SIG-M5 treated with dmso at 0.1 percent for 504 hours (cell line): ENCODE data around the gene VPS13C.

Source experiments
- DNase-seq: peaks from one replicate; lab custom pipeline; 2025; ENCODE audit not compliant: unreplicated experiment; lab: John Stamatoyannopoulos, UW

VPS13C gene

GRCh38 chr15:62060113-62060895 lies at the start of gene VPS13C:
TSS of gene VPS13C (minus strand) at chr15:62060447. CDS start at chr15:62060374, 73 bp downstream.
- peak; percentile 93 for DNase-seq

GRCh38 chr15:62109437-62109836 lies 49.2 kb upstream of the VPS13C start:
- no peak for DNase-seq

GRCh38 chr15:62108411-62108810 lies 48.2 kb upstream of the VPS13C start:
- no peak for DNase-seq

- no peak for DNase-seq
Measured at GRCh38 chr15:62107571-62108121, 47.4 kb upstream of the VPS13C start.

- no peak for DNase-seq
Measured at GRCh38 chr15:62106096-62106495, 45.8 kb upstream of the VPS13C start.

- DNase-seq, result no peak
Measured at GRCh38 chr15:62105266-62105665, 45.0 kb upstream of the VPS13C start.

- DNase-seq, result no peak
Measured at GRCh38 chr15:62104846-62105245, 44.6 kb upstream of the VPS13C start.

GRCh38 chr15:62104401-62104800 lies 44.2 kb upstream of the VPS13C start:
- DNase-seq, result no peak

GRCh38 chr15:62103431-62103830 lies 43.2 kb upstream of the VPS13C start:
- no peak for DNase-seq

- peak; percentile 64 for DNase-seq
Measured at GRCh38 chr15:62099094-62099601, 38.9 kb upstream of the VPS13C start.

GRCh38 chr15:62094388-62094787 lies 34.1 kb upstream of the VPS13C start:
- DNase-seq, result no peak

- DNase-seq, result no peak
Measured at GRCh38 chr15:62093809-62094208, 33.6 kb upstream of the VPS13C start.

GRCh38 chr15:62090988-62091387 lies 30.7 kb upstream of the VPS13C start:
- DNase-seq, result no peak

GRCh38 chr15:62089616-62090015 lies 29.4 kb upstream of the VPS13C start:
- DNase-seq, result no peak

- no peak for DNase-seq
Measured at GRCh38 chr15:62088353-62088693, 28.1 kb upstream of the VPS13C start.

- no peak for DNase-seq
Measured at GRCh38 chr15:62087671-62088352, 27.6 kb upstream of the VPS13C start.

GRCh38 chr15:62085740-62086139 lies 25.5 kb upstream of the VPS13C start:
- DNase-seq, result no peak

- DNase-seq, result no peak
Measured at GRCh38 chr15:62083194-62084154, 23.2 kb upstream of the VPS13C start.

GRCh38 chr15:62079594-62079993 lies 19.3 kb upstream of the VPS13C start:
- DNase-seq, result peak; percentile 31

- peak; percentile 37 for DNase-seq
Measured at GRCh38 chr15:62075595-62076277, 15.5 kb upstream of the VPS13C start.
